ENCODE results near the gene SDHC. TPM values are rescaled to one million over a fixed set of nuclear protein-coding genes. Genes with fewer than 3 reads are reported as not detected.
"Not testable (repeated sequence)": the region's sequence is repeated elsewhere in the genome, so short reads cannot be mapped to it uniquely, and the experiment has no call there.

Gene SDHC
- total and polyA plus RNA-seq, 8 donors, result 164 to 204 (median 185) TPM

GRCh38 chr1:161398900-161399256 lies 84.7 kb downstream of the SDHC start:
- ATAC-seq (peak; percentile 37), DNase-seq (no peak)
- peak overlapping the region; percentile 100 for H3K27ac ChIP-seq
- H3K4me3 ChIP-seq, result peak overlapping the region; percentile 54 to 70
- no peaks in the 10 kb centered on the region for H3K36me3 ChIP-seq
- TF ChIP-seq CTCF (IDR thresholded peaks at IDR 0.05), result no peak
- peaks cover 0 to 22% of the 10 kb centered on the region in 2 donors for H3K4me1 ChIP-seq
- H3K27me3 ChIP-seq, result peaks cover 0 to 5% of the 10 kb centered on the region in 2 donors
- intact Hi-C loops (cut with DNase I), result no loop called here
- H3K9me3 ChIP-seq, result peaks cover 0 to under 1% of the 10 kb centered on the region in 2 donors

- peak in 1 of 2 donors; percentile 37 for TF ChIP-seq CTCF (IDR thresholded peaks at IDR 0.05)
- no peaks in the 10 kb centered on the region for H3K36me3 ChIP-seq
- peaks cover 0 to 4% of the 10 kb centered on the region in 2 donors for H3K9me3 ChIP-seq
- H3K4me1 ChIP-seq, result peaks cover 0 to 22% of the 10 kb centered on the region in 2 donors
- ATAC-seq, result peak; percentile 87
- H3K4me3 ChIP-seq, result peak overlapping the region; percentile 54 to 70
- DNase-seq, result peak; percentile 88 to 94 (median 91)
- peaks cover 0 to 10% of the 10 kb centered on the region in 2 donors for H3K27me3 ChIP-seq
- H3K27ac ChIP-seq, result peak overlapping the region; percentile 100
- intact Hi-C loops (cut with DNase I), result no loop called here
Measured at GRCh38 chr1:161399257-161399998, 85.2 kb downstream of the SDHC start.

- Histone ChIP-seq H3K4me1 (peaks cover under 1 to 22% of the 10 kb centered on the region in 2 donors), H3K36me3 (no peaks in the 10 kb centered on the region), H3K9me3 (peaks cover 0 to 4% of the 10 kb centered on the region in 2 donors), H3K4me3 (no peak overlapping the region), H3K27me3 (peaks cover 0 to 15% of the 10 kb centered on the region in 2 donors), H3K27ac (no peak overlapping the region)
- intact Hi-C loops (cut with DNase I), result no loop called here
- no peak for DNase-seq
- no peak for TF ChIP-seq CTCF (IDR thresholded peaks at IDR 0.05)
- no peak for ATAC-seq
Measured at GRCh38 chr1:161402446-161402845, 88.3 kb downstream of the SDHC start.

- DNase-seq (no peak), ATAC-seq (no peak)
- H3K27ac ChIP-seq, result no peak overlapping the region
- H3K4me3 ChIP-seq, result no peak overlapping the region
- H3K36me3 ChIP-seq, result no peaks in the 10 kb centered on the region
- peaks cover 0 to 4% of the 10 kb centered on the region in 2 donors for H3K9me3 ChIP-seq
- H3K4me1 ChIP-seq, result peaks cover 4 to 14% of the 10 kb centered on the region in 2 donors
- H3K27me3 ChIP-seq, result peaks cover 0 to 15% of the 10 kb centered on the region in 2 donors
- TF ChIP-seq CTCF (IDR thresholded peaks at IDR 0.05), result no peak
- intact Hi-C loops (cut with DNase I), result no loop called here
Measured at GRCh38 chr1:161404051-161404597, 89.9 kb downstream of the SDHC start.

- H3K27ac ChIP-seq; ATAC-seq; H3K4me3 ChIP-seq; DNase-seq; intact Hi-C loops (cut with DNase I); H3K9me3 ChIP-seq; H3K36me3 ChIP-seq; H3K4me1 ChIP-seq: not testable (repeated sequence)
- peaks cover 0 to 15% of the 10 kb centered on the region in 2 donors for H3K27me3 ChIP-seq
Measured at GRCh38 chr1:161406551-161406950, 92.4 kb downstream of the SDHC start.
